Astrocyte (in vitro differentiated cells and primary cell): ENCODE measurements around the gene COL6A1.

Experiments used
- EZH2 ChIP-seq: IDR thresholded peaks from 2 replicates; pipeline ENCODE4 v1.6.1; 2012; ENCODE audit warnings: mild to moderate bottlenecking, low read length, inconsistent platforms; ENCODE audit not compliant: insufficient read depth
- TF ChIP-seq, protein P1 (sequence below): IDR thresholded peaks from 2 replicates; pipeline ENCODE4 v1.5.1; 2011; ENCODE audit warnings: low read depth, mild to moderate bottlenecking, inconsistent platforms, low read length, moderate library complexity; ENCODE audit not compliant: insufficient read depth

- TF ChIP-seq, protein P1, sequence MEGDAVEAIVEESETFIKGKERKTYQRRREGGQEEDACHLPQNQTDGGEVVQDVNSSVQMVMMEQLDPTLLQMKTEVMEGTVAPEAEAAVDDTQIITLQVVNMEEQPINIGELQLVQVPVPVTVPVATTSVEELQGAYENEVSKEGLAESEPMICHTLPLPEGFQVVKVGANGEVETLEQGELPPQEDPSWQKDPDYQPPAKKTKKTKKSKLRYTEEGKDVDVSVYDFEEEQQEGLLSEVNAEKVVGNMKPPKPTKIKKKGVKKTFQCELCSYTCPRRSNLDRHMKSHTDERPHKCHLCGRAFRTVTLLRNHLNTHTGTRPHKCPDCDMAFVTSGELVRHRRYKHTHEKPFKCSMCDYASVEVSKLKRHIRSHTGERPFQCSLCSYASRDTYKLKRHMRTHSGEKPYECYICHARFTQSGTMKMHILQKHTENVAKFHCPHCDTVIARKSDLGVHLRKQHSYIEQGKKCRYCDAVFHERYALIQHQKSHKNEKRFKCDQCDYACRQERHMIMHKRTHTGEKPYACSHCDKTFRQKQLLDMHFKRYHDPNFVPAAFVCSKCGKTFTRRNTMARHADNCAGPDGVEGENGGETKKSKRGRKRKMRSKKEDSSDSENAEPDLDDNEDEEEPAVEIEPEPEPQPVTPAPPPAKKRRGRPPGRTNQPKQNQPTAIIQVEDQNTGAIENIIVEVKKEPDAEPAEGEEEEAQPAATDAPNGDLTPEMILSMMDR, result no peak
- no peak for TF ChIP-seq EZH2
Measured at GRCh38 chr21:46046471-46046870, 64.9 kb downstream of the COL6A1 start.
